GM12892 (cell line): Measurements from ENCODE around the gene BCL11A.

ENCODE experiments used
- POLR2A ChIP-seq: IDR thresholded peaks from 2 replicates; pipeline ENCODE4 v1.6.1; 2011; ENCODE audit warnings: low read depth, low read length, control low read depth
- POLR2AphosphoS5 ChIP-seq: IDR thresholded peaks from 2 replicates; pipeline ENCODE4 v1.6.1; 2011; ENCODE audit warnings: low read depth, low read length, control low read depth

DNA sequence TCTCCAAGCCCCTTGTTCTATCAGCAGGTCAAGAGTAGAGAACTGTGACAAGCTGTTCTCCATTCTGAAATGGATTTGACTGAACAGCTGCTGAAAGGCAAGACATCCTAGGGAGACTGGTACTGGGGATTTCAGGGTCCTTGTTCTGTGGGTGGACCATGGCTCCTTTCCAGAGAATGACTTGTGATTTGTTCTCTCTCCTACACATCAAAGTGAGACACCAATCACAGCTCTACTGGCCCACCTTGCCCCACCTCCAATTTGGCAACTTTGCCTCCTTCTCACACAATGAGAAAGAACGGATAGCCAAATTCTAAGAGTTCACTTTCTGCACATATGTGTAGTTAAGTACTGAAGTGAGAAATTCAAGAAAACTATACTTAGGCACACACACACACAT is 67.4 kb downstream of the BCL11A start:
- TF ChIP-seq POLR2A (no peak), POLR2AphosphoS5 (no peak)
